GM21360 (cell line): ENCODE results near the gene DSG3.

ENCODE experiments used
- ATAC-seq: cut with Tn5 transposase; IDR thresholded peaks from one replicate; pipeline ENCODE4 v1.9.1; 2021; ENCODE audit warnings: mild to moderate bottlenecking, moderate library complexity; ENCODE audit not compliant: unreplicated experiment

Gene DSG3

GRCh38 chr18:31447530-31448191 lies at the start of gene DSG3:
TSS of gene DSG3 (plus strand) at chr18:31447741. CDS start at chr18:31447878, 137 bp downstream.
- ATAC-seq, result no peak

- no peak for ATAC-seq
Measured at GRCh38 chr18:31398191-31398590, 49.4 kb upstream of the DSG3 start.

DNA sequence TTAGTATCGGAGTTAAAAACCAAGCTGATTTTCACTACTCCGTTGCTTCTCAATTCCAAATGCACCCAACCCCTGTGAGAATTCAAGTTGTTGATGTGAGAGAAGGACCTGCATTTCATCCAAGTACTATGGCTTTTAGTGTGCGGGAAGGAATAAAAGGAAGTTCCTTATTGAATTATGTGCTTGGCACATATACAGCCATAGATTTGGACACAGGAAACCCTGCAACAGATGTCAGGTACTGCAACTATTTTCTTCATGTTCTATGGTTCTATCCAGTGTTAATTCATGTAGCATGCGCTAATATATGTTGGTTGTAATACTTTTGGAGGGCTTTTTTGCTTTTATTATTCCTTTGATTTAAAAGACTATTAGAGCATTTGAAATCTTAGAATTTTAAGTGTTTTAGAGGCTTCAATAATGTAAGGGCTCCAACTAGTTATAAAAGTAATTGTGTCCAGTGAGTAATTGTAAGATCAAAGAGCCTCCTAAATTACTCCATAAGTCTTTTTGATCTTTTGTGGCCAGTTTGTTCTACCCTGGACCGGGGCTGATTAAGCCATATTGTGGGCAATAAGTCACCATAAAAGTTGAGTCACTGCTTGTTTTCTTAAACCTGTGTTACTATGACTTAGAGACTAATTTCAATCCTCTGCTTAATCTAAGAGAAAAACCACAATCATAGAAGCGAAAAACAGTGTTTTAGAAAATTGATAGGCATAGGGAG lies 48.1 kb upstream of the DSG3 start:
- no peak for ATAC-seq

DNA sequence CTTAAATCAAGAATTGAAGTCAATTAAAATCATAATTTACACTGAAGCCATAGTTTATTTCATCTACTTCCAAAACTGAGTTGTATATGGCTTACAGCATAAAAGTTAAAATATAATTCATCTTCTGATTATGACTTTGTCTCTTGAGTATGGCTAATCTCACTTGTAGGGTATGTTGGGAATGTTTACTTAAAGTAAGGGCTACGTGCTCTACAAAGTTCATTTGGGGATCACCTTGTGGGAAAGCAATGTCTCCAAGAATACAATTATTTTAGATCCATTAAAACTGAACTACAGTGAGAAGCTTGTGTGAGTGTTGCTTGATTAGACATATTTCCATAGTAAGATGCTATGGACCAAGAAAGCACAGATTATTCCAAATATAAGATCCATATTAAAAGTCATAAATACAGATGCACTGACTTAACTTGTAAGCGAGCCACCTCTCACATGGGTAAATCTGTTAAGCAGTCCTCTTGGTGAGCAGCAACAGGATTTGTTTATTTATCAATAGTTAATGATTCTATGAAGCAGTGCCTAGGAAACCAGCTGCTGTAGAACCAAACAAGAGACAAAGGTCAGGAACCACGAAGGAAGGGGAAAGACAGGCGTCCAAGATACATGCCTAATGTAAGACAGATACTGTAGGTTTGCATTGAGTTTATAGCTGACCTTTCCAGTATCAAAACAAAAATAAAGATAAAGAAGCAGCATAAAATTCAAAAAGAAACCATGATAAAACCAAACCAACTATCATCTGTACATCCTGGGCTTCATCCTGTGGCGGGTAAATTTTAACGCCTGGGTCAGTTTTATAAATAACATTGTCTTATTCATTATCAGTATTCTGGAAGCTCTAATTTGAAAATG lies 46.1 kb upstream of the DSG3 start:
- ATAC-seq, result no peak

- ATAC-seq, result no peak
Measured at GRCh38 chr18:31402026-31402373, 45.5 kb upstream of the DSG3 start.

- no peak for ATAC-seq
Measured at GRCh38 chr18:31403409-31403808, 44.1 kb upstream of the DSG3 start.

DNA sequence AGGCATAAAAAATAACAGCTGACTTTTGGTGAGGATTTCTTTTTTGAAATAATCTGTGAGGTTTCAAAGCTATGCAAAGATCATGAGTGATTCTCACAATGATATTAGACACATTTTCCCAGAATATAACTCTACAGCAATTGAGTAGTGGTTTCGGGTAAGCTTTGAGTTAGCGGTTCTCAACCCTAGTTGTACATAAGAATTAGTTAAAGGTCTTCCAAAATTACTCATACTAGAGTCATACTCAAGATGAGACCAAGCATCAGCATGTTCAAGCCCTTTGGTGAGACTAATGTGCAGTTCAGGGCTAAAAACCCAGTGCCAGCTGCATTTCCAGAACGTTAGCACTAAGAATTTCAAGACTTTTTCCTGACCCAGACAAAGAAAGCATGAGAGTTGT lies 39.9 kb upstream of the DSG3 start:
- ATAC-seq, result no peak

GRCh38 chr18:31409276-31409675 lies 38.3 kb upstream of the DSG3 start:
- no peak for ATAC-seq

DNA sequence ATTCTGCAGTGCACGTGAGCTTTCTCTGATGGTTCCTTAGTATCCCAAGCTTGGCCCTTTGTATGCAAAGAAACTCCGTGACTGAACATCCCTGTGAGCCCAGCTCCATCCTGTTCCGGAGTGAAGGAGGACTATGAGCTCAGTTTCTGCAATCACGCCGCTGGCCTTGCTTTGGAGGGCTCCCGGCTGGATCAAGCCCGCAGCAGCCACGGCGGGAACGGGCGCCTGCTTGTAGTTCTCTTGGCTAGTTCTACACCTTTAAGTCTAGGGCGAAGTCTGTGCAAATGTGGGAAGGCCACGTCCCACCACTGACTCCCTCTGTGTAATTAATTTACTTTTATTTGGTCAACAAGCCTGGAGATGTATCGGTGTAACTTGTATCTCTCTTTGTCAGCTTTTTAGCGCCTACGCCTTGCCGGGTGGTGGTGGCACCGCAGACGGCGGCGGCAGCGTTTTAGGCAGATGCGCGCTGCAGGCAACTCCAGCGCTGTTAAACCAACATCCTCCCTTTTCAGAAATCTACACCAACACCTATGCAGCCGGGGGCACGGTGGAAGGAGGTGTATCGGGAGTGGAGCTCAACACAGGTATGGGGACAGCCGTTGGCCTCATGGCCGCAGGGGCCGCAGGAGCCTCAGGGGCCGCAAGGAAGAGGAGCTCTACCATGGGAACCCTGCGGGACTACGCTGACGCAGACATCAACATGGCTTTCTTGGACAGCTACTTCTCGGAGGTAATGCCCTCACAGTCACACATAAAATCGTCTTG lies 36.6 kb upstream of the DSG3 start:
- no peak for ATAC-seq

- no peak for ATAC-seq
Measured at GRCh38 chr18:31413137-31413536, 34.4 kb upstream of the DSG3 start.

GRCh38 chr18:31417850-31418249 lies 29.7 kb upstream of the DSG3 start:
- ATAC-seq, result no peak

DNA sequence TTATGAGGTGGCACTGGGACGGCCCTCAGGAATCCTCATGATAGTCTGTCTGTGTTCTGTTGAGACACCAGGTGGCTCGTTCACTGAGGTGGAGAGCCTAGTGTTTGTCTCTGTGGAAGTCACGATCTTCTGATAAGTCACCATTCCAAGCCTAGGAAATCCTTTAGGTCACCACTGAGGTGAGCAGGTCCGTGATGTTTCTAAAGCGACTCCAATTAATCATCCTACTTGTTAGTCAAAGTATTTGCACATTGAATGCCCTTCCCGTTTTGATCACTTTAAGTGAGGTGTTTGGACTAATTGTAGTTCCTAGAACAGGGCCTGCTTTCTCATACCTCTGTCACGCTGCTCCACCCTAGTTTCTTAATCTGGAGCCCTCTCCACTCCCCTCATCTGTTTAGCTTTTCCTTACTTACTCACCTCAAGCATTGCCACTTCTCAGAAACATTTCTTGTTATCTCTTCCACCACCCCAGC lies 28.0 kb upstream of the DSG3 start:
- ATAC-seq, result no peak

- ATAC-seq, result no peak
Measured at GRCh38 chr18:31420032-31420431, 27.5 kb upstream of the DSG3 start.

GRCh38 chr18:31420524-31420923 lies 27.0 kb upstream of the DSG3 start:
- no peak for ATAC-seq

DNA sequence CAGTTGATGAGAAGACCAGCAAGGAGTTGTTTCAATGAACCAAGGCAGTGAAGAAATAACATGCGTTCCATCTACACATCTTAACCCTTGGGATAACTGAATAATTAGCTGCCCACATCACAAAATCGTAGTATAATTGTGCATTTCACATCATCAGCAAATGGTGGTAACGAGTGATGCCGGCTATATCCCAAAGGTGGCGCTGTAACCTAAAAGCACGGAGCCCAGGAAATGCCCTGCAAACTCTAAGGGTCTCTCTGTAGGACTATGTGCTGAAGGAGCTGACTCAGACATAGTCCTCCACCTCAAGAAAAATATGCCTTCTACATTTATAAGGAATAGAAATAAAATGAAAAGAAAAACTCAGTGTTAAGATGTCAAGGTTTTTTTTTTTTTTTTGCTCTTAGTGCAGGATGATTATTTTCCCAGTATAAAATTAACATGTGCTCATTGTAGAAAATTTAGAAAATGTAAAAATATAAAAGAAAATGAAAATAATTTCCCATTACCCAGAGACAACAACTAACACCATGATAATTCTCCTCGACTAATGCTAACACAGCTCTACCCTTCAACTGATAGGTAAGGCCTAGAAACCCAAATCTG lies 23.1 kb upstream of the DSG3 start:
- peak; percentile 76 for ATAC-seq

DNA sequence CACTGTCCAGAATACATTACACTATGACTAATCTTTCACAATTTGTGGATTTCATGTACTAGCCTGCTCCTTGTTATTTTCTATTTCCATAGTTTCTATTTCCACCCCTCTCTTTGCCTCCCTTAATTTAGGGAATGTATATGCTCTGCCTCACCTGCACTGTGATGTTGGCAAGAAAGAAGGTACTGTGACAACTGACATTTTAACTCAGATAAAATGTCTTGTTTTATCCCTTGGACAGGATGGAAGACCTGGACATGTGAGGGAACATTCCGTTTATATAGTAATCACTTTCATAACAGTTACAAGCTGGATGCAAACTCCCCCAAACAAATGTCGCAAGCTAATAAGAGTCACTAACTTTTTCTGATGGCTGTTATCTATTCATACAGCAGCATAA lies 21.5 kb upstream of the DSG3 start:
- ATAC-seq, result no peak

DNA sequence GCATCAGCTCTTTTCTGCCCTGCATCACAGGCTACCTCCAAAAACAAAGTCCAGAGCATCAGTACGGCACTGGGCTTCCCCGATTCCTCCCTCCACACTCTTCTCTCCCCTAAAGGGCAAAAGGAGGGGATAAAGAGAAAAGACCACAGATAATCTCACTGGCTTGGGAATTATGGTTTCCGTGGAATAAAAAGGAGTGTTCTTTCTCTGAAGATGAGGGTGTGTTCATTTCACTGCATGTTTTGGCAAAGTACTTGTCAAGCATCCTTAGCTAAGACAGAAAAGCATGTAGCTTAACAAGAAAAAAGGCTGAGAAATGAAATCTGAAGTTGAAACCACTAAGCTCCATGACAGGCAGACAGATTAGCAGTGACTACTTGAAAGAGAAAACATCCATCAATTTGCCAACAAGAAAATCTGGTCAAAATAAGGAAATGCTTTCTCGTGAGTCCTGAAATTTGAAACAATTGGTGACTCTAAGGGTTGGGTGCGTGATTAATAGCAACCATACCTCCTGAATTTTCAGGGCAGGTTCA lies 20.6 kb upstream of the DSG3 start:
- no peak for ATAC-seq

GRCh38 chr18:31428211-31428610 lies 19.3 kb upstream of the DSG3 start:
- no peak for ATAC-seq

GRCh38 chr18:31429623-31430022 lies 17.9 kb upstream of the DSG3 start:
- ATAC-seq, result no peak

DNA sequence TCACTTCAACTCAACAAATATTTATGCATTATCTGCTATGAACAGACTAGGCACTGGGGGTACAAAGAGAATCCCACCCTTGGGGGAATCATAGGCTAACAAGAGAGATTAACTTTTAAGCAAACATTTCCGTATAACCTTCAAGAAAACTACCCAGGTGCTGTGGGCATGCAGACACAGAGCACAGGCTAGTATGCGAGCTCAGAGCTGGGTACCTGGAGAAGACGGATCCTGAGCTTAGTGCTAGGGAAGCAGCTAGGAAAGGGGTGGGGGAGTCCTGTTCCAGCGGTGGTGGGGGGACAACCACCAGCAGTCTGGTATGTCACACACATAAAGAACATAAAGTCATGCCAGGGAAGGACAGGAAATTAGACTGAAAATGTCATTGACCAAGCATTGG lies 17.5 kb upstream of the DSG3 start:
- ATAC-seq, result no peak
